ENCODE measurements around the gene AXIN1.
"Not testable (repeated sequence)": the region's sequence is repeated elsewhere in the genome, so short reads cannot be mapped to it uniquely, and the experiment has no call there.

The AXIN1 gene

GRCh38 chr16:369275-369865 is 16.8 kb upstream of the AXIN1 start:
- DNase-seq, result no peak

GRCh38 chr16:368388-369158 is 16.1 kb upstream of the AXIN1 start:
- no peak for DNase-seq

GRCh38 chr16:367333-367903 is 14.9 kb upstream of the AXIN1 start:
- DNase-seq, result no peak

- no peak for DNase-seq
Observed at GRCh38 chr16:366476-366875, 14.0 kb upstream of the AXIN1 start.

- DNase-seq, result no peak
Observed at GRCh38 chr16:364595-365491, 12.3 kb upstream of the AXIN1 start.

- DNase-seq, result no peak
Observed at GRCh38 chr16:363766-364490, 11.4 kb upstream of the AXIN1 start.

GRCh38 chr16:363110-363765 is 10.7 kb upstream of the AXIN1 start:
- no peak for DNase-seq

GRCh38 chr16:362702-362999 is 10.1 kb upstream of the AXIN1 start:
- not testable (repeated sequence) for DNase-seq

- DNase-seq, result no peak
Observed at GRCh38 chr16:361872-362701, 9.6 kb upstream of the AXIN1 start.

GRCh38 chr16:361341-361871 is 8.9 kb upstream of the AXIN1 start:
- no peak for DNase-seq

- DNase-seq, result no peak
Observed at GRCh38 chr16:360698-361336, 8.3 kb upstream of the AXIN1 start.

GRCh38 chr16:359871-360697 is 7.6 kb upstream of the AXIN1 start:
- DNase-seq, result no peak

- no peak for DNase-seq
Observed at GRCh38 chr16:359067-359763, 6.7 kb upstream of the AXIN1 start.

- DNase-seq, result no peak
Observed at GRCh38 chr16:356741-357140, 4.2 kb upstream of the AXIN1 start.

GRCh38 chr16:354971-355461 is 2.5 kb upstream of the AXIN1 start:
- DNase-seq, result no peak

- no peak for DNase-seq
Observed at GRCh38 chr16:354291-354881, 1.9 kb upstream of the AXIN1 start.

GRCh38 chr16:353404-354290 is 1.1 kb upstream of the AXIN1 start:
- no peak for DNase-seq
